Measurements from ENCODE around the gene GLI1. TPM values are rescaled to one million over a fixed set of nuclear protein-coding genes. Genes with fewer than 3 reads are reported as not detected.

The GLI1 gene
- total RNA-seq, 5 donors from 2014 or later (not counting 1 experiment from before 2014, with no cell fraction given) = 0.53 to 1.6 (median 0.82) TPM

GRCh38 chr12:57474430-57474829 lies 14.8 kb downstream of the GLI1 start:
- CTCF ChIA-PET = interaction anchor here in 1 of 2 donors (0.6 to 1.3 kb wide), 4 partner anchors 14 to 54 kb away, joined by 3 to 5 read pairs (median 4); no protein-coding TSS in a partner anchor
- 100% methylated on average over 3 of the region's 8 CpGs for WGBS (ENCODE audit: insufficient coverage)
- peaks cover 43% of the 10 kb centered on the region for H3K36me3 Mint-ChIP-seq

GRCh38 chr12:57474862-57475261 lies 15.3 kb downstream of the GLI1 start:
- ChIA-PET POLR2A (interaction anchor here (0.5 to 1.2 kb wide), 6 partner anchors 9 to 729 kb away, joined by 4 to 8 read pairs (median 4); no protein-coding TSS in a partner anchor), CTCF (interaction anchor here (0.6 to 1.3 kb wide), 5 partner anchors 14 to 54 kb away, joined by 3 to 5 read pairs (median 4); no protein-coding TSS in a partner anchor)
- H3K4me3 Mint-ChIP-seq = peak overlapping the region; percentile 62 to 79 (median 67)
- ATAC-seq (replicated peaks in 1 of 4) (no peak), DNase-seq (no peak)
- H3K9me3 Mint-ChIP-seq = no peaks in the 10 kb centered on the region
- H3K27me3 ChIP-seq (replicated peaks in 1 of 2; ENCODE audit: control insufficient read depth in 2 of 2, extremely low read depth in 1 of 2, insufficient read depth in 2 of 2, low read length in 1 of 2) = no peaks in the 10 kb centered on the region
- H3K9me3 ChIP-seq = no peaks in the 10 kb centered on the region
- 100% methylated on average over 1 of the region's 7 CpGs for WGBS (ENCODE audit: insufficient coverage)
- peaks cover 21 to 92% of the 10 kb centered on the region in 2 experiments for H3K4me1 ChIP-seq (ENCODE audit: control insufficient read depth in 1 of 2, extremely low read depth in 1 of 2, insufficient read depth in 2 of 2, low read length in 2 of 2)
- peaks cover 13 to 55% of the 10 kb centered on the region in 2 donors for H3K36me3 ChIP-seq (ENCODE audit: control insufficient read depth in 2 of 2, extremely low read depth in 1 of 2, insufficient read depth in 1 of 2, low read length in 1 of 2)
- H3K4me3 ChIP-seq (ENCODE audit: control insufficient read depth in 1 of 2, extremely low read depth in 1 of 2, low read length in 1 of 2) = no peak overlapping the region
- H3K27me3 Mint-ChIP-seq = no peaks in the 10 kb centered on the region
- H3K27ac ChIP-seq (ENCODE audit: low read length) = peak overlapping the region; percentile 7
- peaks cover 39% of the 10 kb centered on the region for H3K36me3 Mint-ChIP-seq
- peak overlapping the region; percentile 78 to 89 for H3K27ac Mint-ChIP-seq
- peaks cover 57 to 81% (median 78%) of the 10 kb centered on the region in 3 donors for H3K4me1 Mint-ChIP-seq

More at GRCh38 chr12:57474430-57474829, 14.8 kb downstream of the GLI1 start:
- DNase-seq = no peak
- no peaks in the 10 kb centered on the region for H3K9me3 ChIP-seq
- Mint-ChIP-seq H3K27me3 (no peaks in the 10 kb centered on the region), H3K4me1 (peaks cover 54 to 80% (median 74%) of the 10 kb centered on the region in 3 donors), H3K9me3 (no peaks in the 10 kb centered on the region), H3K27ac (peak overlapping the region; percentile 78 to 89), H3K4me3 (peak overlapping the region; percentile 62 to 79 (median 67))
- no peak for ATAC-seq (replicated peaks in 1 of 4)
- peak overlapping the region; percentile 7 for H3K27ac ChIP-seq (ENCODE audit: low read length)
- no peak overlapping the region for H3K4me3 ChIP-seq (ENCODE audit: control insufficient read depth in 1 of 2, extremely low read depth in 1 of 2, low read length in 1 of 2)
- no peaks in the 10 kb centered on the region for H3K27me3 ChIP-seq (replicated peaks in 1 of 2; ENCODE audit: control insufficient read depth in 2 of 2, extremely low read depth in 1 of 2, insufficient read depth in 2 of 2, low read length in 1 of 2)
- peaks cover 16 to 59% of the 10 kb centered on the region in 2 donors for H3K36me3 ChIP-seq (ENCODE audit: control insufficient read depth in 2 of 2, extremely low read depth in 1 of 2, insufficient read depth in 1 of 2, low read length in 1 of 2)
- POLR2A ChIA-PET = interaction anchor here (0.5 to 1.2 kb wide), 4 partner anchors 9 to 729 kb away, joined by 4 to 8 read pairs (median 4); no protein-coding TSS in a partner anchor
- peaks cover 18 to 88% of the 10 kb centered on the region in 2 experiments for H3K4me1 ChIP-seq (ENCODE audit: control insufficient read depth in 1 of 2, extremely low read depth in 1 of 2, insufficient read depth in 2 of 2, low read length in 2 of 2)

- Mint-ChIP-seq H3K9me3 (no peaks in the 10 kb centered on the region), H3K36me3 (peaks cover 38% of the 10 kb centered on the region), H3K4me1 (peaks cover 63 to 87% (median 85%) of the 10 kb centered on the region in 3 donors), H3K4me3 (peak overlapping the region; percentile 98 to 99 (median 98)), H3K27ac (peak overlapping the region; percentile 82 to 98), H3K27me3 (no peaks in the 10 kb centered on the region)
- peak overlapping the region; percentile 83 to 91 for H3K4me3 ChIP-seq (ENCODE audit: control insufficient read depth in 1 of 2, extremely low read depth in 1 of 2, low read length in 1 of 2)
- ATAC-seq (replicated peaks in 1 of 4) (no peak), DNase-seq (no peak)
- H3K4me1 ChIP-seq (ENCODE audit: control insufficient read depth in 1 of 2, extremely low read depth in 1 of 2, insufficient read depth in 2 of 2, low read length in 2 of 2) = peaks cover 23 to 93% of the 10 kb centered on the region in 2 experiments
- 56% methylated on average over 56 of the region's 84 CpGs for WGBS (ENCODE audit: insufficient coverage)
- POLR2A ChIA-PET = interaction anchor here (0.5 to 1.2 kb wide), 4 partner anchors 10 to 15 kb away, joined by 4 read pairs; no protein-coding TSS in a partner anchor
- H3K9me3 ChIP-seq = no peaks in the 10 kb centered on the region
- peaks cover 13 to 49% of the 10 kb centered on the region in 2 donors for H3K36me3 ChIP-seq (ENCODE audit: control insufficient read depth in 2 of 2, extremely low read depth in 1 of 2, insufficient read depth in 1 of 2, low read length in 1 of 2)
- H3K27me3 ChIP-seq (replicated peaks in 1 of 2; ENCODE audit: control insufficient read depth in 2 of 2, extremely low read depth in 1 of 2, insufficient read depth in 2 of 2, low read length in 1 of 2) = no peaks in the 10 kb centered on the region
- CTCF ChIA-PET = interaction anchor here (0.5 to 1.9 kb wide), 9 partner anchors 11 to 1184 kb away, joined by 3 to 53 read pairs (median 4); partner anchors contain the start of gene GLI1 (in 1 of the 2)
- peak overlapping the region; percentile 98 for H3K27ac ChIP-seq (ENCODE audit: low read length)
Measured at GRCh38 chr12:57475271-57476161, 15.9 kb downstream of the GLI1 start.

GRCh38 chr12:57476162-57476992 lies 16.8 kb downstream of the GLI1 start:
- no peaks in the 10 kb centered on the region for H3K9me3 ChIP-seq
- H3K4me3 ChIP-seq (ENCODE audit: control insufficient read depth in 1 of 2, extremely low read depth in 1 of 2, low read length in 1 of 2) = peak overlapping the region; percentile 83 to 91
- H3K36me3 Mint-ChIP-seq = peaks cover 38% of the 10 kb centered on the region
- H3K4me1 ChIP-seq (ENCODE audit: control insufficient read depth in 1 of 2, extremely low read depth in 1 of 2, insufficient read depth in 2 of 2, low read length in 2 of 2) = peaks cover 28 to 93% of the 10 kb centered on the region in 2 experiments
- peak; percentile 55 to 80 (median 71) for DNase-seq
- H3K27ac Mint-ChIP-seq = peak overlapping the region; percentile 98
- WGBS (ENCODE audit: insufficient coverage) = 0% methylated on average over 5 of the region's 29 CpGs
- CTCF ChIA-PET = interaction anchor here (0.6 to 1.9 kb wide), 9 partner anchors 11 to 146 kb away, joined by 3 to 53 read pairs (median 3); partner anchors contain the start of genes DCTN2 (in 1 of the 2), DDIT3 (in 1 of the 2) and GLI1 (in 1 of the 2)
- H3K9me3 Mint-ChIP-seq = no peaks in the 10 kb centered on the region
- H3K4me1 Mint-ChIP-seq = peaks cover 71 to 92% (median 89%) of the 10 kb centered on the region in 3 donors
- POLR2A ChIA-PET = interaction anchor here in 1 of 2 donors (1.0 to 1.4 kb wide), 3 partner anchors 41 to 465 kb away, joined by 3 to 6 read pairs (median 6); partner anchors contain the start of genes ATP23 and DDIT3
- H3K27me3 ChIP-seq (replicated peaks in 1 of 2; ENCODE audit: control insufficient read depth in 2 of 2, extremely low read depth in 1 of 2, insufficient read depth in 2 of 2, low read length in 1 of 2) = no peaks in the 10 kb centered on the region
- H3K4me3 Mint-ChIP-seq = peak overlapping the region; percentile 98 to 99 (median 98)
- peak overlapping the region; percentile 98 for H3K27ac ChIP-seq (ENCODE audit: low read length)
- no peaks in the 10 kb centered on the region for H3K27me3 Mint-ChIP-seq
- ATAC-seq (replicated peaks in 1 of 4) = peak; percentile 21 to 41 (median 23)
- peaks cover 8 to 40% of the 10 kb centered on the region in 2 donors for H3K36me3 ChIP-seq (ENCODE audit: control insufficient read depth in 2 of 2, extremely low read depth in 1 of 2, insufficient read depth in 1 of 2, low read length in 1 of 2)

- H3K9me3 Mint-ChIP-seq = no peaks in the 10 kb centered on the region
- H3K36me3 Mint-ChIP-seq = peaks cover 34% of the 10 kb centered on the region
- 0% methylated on average over 10 of the region's 15 CpGs for WGBS (ENCODE audit: insufficient coverage)
- H3K36me3 ChIP-seq (ENCODE audit: control insufficient read depth in 2 of 2, extremely low read depth in 1 of 2, insufficient read depth in 1 of 2, low read length in 1 of 2) = peaks cover 8 to 32% of the 10 kb centered on the region in 2 donors
- ATAC-seq (replicated peaks in 1 of 4) (peak; percentile 24 to 31 (median 26)), DNase-seq (peak in 3 of 35 experiments; percentile 34 to 51 (median 40))
- peak overlapping the region; percentile 98 to 99 (median 98) for H3K4me3 Mint-ChIP-seq
- H3K27me3 ChIP-seq (replicated peaks in 1 of 2; ENCODE audit: control insufficient read depth in 2 of 2, extremely low read depth in 1 of 2, insufficient read depth in 2 of 2, low read length in 1 of 2) = no peaks in the 10 kb centered on the region
- peaks cover 28 to 93% of the 10 kb centered on the region in 2 experiments for H3K4me1 ChIP-seq (ENCODE audit: control insufficient read depth in 1 of 2, extremely low read depth in 1 of 2, insufficient read depth in 2 of 2, low read length in 2 of 2)
- peak overlapping the region; percentile 98 for H3K27ac Mint-ChIP-seq
- H3K9me3 ChIP-seq = no peaks in the 10 kb centered on the region
- no peaks in the 10 kb centered on the region for H3K27me3 Mint-ChIP-seq
- H3K4me3 ChIP-seq (ENCODE audit: control insufficient read depth in 1 of 2, extremely low read depth in 1 of 2, low read length in 1 of 2) = peak overlapping the region; percentile 83 to 91
- CTCF ChIA-PET = interaction anchor here (0.6 to 1.9 kb wide), 13 partner anchors 9 to 166 kb away, joined by 3 to 53 read pairs (median 4); partner anchors contain the start of genes DCTN2 (in 1 of the 2), DDIT3 (in 1 of the 2) and GLI1 (in 1 of the 2)
- peak overlapping the region; percentile 98 for H3K27ac ChIP-seq (ENCODE audit: low read length)
- POLR2A ChIA-PET = interaction anchor here in 1 of 2 donors (1.0 to 1.4 kb wide), 3 partner anchors 40 to 464 kb away, joined by 3 to 6 read pairs (median 6); partner anchors contain the start of genes ATP23 and DDIT3
- H3K4me1 Mint-ChIP-seq = peaks cover 75 to 92% (median 89%) of the 10 kb centered on the region in 3 donors
Measured at GRCh38 chr12:57476993-57477709, 17.6 kb downstream of the GLI1 start.
